ENCODE results near the gene ACKR3.

- TF ChIP-seq CTCF (IDR thresholded peaks at IDR 0.05) (no peak), TCF7L2 (IDR thresholded peaks at IDR 0.05; ENCODE audit: low read depth, low read length) (no peak), SIN3A (IDR thresholded peaks at IDR 0.05; ENCODE audit: borderline replicate concordance, insufficient read depth, low read depth, low read length) (no peak), POLR2AphosphoS5 (IDR thresholded peaks at IDR 0.05; ENCODE audit: low read depth, low read length) (no peak)
- TF ChIP-seq, protein P1, sequence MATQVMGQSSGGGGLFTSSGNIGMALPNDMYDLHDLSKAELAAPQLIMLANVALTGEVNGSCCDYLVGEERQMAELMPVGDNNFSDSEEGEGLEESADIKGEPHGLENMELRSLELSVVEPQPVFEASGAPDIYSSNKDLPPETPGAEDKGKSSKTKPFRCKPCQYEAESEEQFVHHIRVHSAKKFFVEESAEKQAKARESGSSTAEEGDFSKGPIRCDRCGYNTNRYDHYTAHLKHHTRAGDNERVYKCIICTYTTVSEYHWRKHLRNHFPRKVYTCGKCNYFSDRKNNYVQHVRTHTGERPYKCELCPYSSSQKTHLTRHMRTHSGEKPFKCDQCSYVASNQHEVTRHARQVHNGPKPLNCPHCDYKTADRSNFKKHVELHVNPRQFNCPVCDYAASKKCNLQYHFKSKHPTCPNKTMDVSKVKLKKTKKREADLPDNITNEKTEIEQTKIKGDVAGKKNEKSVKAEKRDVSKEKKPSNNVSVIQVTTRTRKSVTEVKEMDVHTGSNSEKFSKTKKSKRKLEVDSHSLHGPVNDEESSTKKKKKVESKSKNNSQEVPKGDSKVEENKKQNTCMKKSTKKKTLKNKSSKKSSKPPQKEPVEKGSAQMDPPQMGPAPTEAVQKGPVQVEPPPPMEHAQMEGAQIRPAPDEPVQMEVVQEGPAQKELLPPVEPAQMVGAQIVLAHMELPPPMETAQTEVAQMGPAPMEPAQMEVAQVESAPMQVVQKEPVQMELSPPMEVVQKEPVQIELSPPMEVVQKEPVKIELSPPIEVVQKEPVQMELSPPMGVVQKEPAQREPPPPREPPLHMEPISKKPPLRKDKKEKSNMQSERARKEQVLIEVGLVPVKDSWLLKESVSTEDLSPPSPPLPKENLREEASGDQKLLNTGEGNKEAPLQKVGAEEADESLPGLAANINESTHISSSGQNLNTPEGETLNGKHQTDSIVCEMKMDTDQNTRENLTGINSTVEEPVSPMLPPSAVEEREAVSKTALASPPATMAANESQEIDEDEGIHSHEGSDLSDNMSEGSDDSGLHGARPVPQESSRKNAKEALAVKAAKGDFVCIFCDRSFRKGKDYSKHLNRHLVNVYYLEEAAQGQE (IDR thresholded peaks at IDR 0.05; ENCODE audit: insufficient read depth in 1 of 2, low read depth in 2 of 2, low read length in 1 of 2), result no peak
These were observed 8.1 kb downstream of the ACKR3 start for GRCh38 chr2:236577481-236578410.
